Gastroesophageal sphincter (tissue), 3 donors: ENCODE results near the gene SYT11.
"Not testable (repeated sequence)": the region's sequence is repeated elsewhere in the genome, so short reads cannot be mapped to it uniquely, and the experiment has no call there.

Experiments
- POLR2A ChIP-seq, 2 donors: fragments of 450-650 bp; IDR thresholded peaks; one replicate each; pipeline ENCODE4 v1.6.1; 2017; ENCODE audit warnings: antibody characterized with exemption in 2 of 2, mild to moderate bottlenecking in 2 of 2, moderate library complexity in 1 of 2
- TF ChIP-seq, protein P1 (sequence below), 4 experiments: fragments of 200-600 bp in 2 of 4; fragments of 450-650 bp in 2 of 4; sonication (generic) in 1 of 4; IDR thresholded peaks; one replicate each; pipeline ENCODE4 v1.5.1; 2017 to 2019; ENCODE audit warnings: antibody characterized with exemption in 4 of 4, mild to moderate bottlenecking in 2 of 4, moderate library complexity in 2 of 4

- TF ChIP-seq, protein P1, sequence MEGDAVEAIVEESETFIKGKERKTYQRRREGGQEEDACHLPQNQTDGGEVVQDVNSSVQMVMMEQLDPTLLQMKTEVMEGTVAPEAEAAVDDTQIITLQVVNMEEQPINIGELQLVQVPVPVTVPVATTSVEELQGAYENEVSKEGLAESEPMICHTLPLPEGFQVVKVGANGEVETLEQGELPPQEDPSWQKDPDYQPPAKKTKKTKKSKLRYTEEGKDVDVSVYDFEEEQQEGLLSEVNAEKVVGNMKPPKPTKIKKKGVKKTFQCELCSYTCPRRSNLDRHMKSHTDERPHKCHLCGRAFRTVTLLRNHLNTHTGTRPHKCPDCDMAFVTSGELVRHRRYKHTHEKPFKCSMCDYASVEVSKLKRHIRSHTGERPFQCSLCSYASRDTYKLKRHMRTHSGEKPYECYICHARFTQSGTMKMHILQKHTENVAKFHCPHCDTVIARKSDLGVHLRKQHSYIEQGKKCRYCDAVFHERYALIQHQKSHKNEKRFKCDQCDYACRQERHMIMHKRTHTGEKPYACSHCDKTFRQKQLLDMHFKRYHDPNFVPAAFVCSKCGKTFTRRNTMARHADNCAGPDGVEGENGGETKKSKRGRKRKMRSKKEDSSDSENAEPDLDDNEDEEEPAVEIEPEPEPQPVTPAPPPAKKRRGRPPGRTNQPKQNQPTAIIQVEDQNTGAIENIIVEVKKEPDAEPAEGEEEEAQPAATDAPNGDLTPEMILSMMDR (IDR thresholded peaks at IDR 0.05): not testable (repeated sequence)
- not testable (repeated sequence) for TF ChIP-seq POLR2A (IDR thresholded peaks at IDR 0.05)
These were observed 36.2 kb downstream of the SYT11 start for GRCh38 chr1:155895617-155896016.
